AG10803 (cell line): ENCODE measurements around the gene HYCC2.
"Not testable (repeated sequence)": the region's sequence is repeated elsewhere in the genome, so short reads cannot be mapped to it uniquely, and the experiment has no call there.

ENCODE experiments used
- DNase-seq: peaks from one replicate; pipeline ENCODE4 v3.0.0; 2010; ENCODE audit warnings: low read depth
- H3K4me3 ChIP-seq: 2 replicates; pipeline ENCODE4 v1.5.1; 2011; ENCODE audit warnings: mild to moderate bottlenecking, low read length, control low read depth
- CTCF ChIP-seq: conservative IDR thresholded peaks from 2 replicates; pipeline ENCODE4 v1.5.1; 2011; ENCODE audit warnings: mild to moderate bottlenecking, low read length, control low read depth, inconsistent platforms

The HYCC2 gene

GRCh38 chr2:201072201-201072530 is 695 bp upstream of the HYCC2 start:
- TF ChIP-seq CTCF: no peak
- H3K4me3 ChIP-seq: peak overlapping the region; percentile 95
- DNase-seq: no peak

GRCh38 chr2:201070948-201071478 is 458 bp downstream of the HYCC2 start:
- TF ChIP-seq CTCF: no peak
- peak overlapping the region; percentile 95 for H3K4me3 ChIP-seq
- DNase-seq: peak; percentile 13

- no peak overlapping the region for H3K4me3 ChIP-seq
- no peak for DNase-seq
Measured at GRCh38 chr2:201064797-201065329, 6.6 kb downstream of the HYCC2 start.

GRCh38 chr2:201063516-201063915 is 8.0 kb downstream of the HYCC2 start:
- DNase-seq, H3K4me3 ChIP-seq: not testable (repeated sequence)

More at GRCh38 chr2:201064797-201065329, 6.6 kb downstream of the HYCC2 start:
- TF ChIP-seq CTCF: no peak

GRCh38 chr2:201059961-201060755 is 11.3 kb downstream of the HYCC2 start:
- TF ChIP-seq CTCF: no peak
- no peak overlapping the region for H3K4me3 ChIP-seq
- no peak for DNase-seq

GRCh38 chr2:201058914-201059313 is 12.6 kb downstream of the HYCC2 start:
- H3K4me3 ChIP-seq: no peak overlapping the region
- no peak for DNase-seq
- TF ChIP-seq CTCF: no peak

GRCh38 chr2:201057715-201058248 is 13.7 kb downstream of the HYCC2 start:
- TF ChIP-seq CTCF: no peak
- DNase-seq: peak; percentile 16
- H3K4me3 ChIP-seq: no peak overlapping the region
